Testis (tissue), 3 donors: Measurements from ENCODE around the gene GFOD1. TPM values are rescaled to one million over a fixed set of nuclear protein-coding genes. Genes with fewer than 3 reads are reported as not detected.

Experiments used
- DNase-seq: peaks from one replicate; pipeline ENCODE4 v3.0.0-alpha.2; 2019
- H3K27ac ChIP-seq, 2 donors: fragments of 200-600 bp; sonication (generic); one replicate each; pipeline ENCODE4 v1.5.1; 2019
- H3K27me3 ChIP-seq: fragments of 200-600 bp; sonication (generic); one replicate; pipeline ENCODE4 v1.5.1; 2019
- H3K36me3 ChIP-seq: fragments of 200-600 bp; sonication (generic); one replicate; pipeline ENCODE4 v1.5.1; 2017; ENCODE audit warnings: low read depth; ENCODE audit errors: missing control alignments
- H3K4me1 ChIP-seq: fragments of 200-600 bp; sonication (generic); one replicate; pipeline ENCODE4 v1.5.1; 2019
- H3K4me3 ChIP-seq, 2 donors: fragments of 200-600 bp; sonication (generic); one replicate each; pipeline ENCODE4 v1.5.1; 2017 to 2019
- H3K9me3 ChIP-seq: fragments of 200-600 bp; sonication (generic); one replicate; pipeline ENCODE4 v1.5.1; 2017
- CTCF ChIP-seq, 3 experiments: fragments of 450-650 bp in 2 of 3; fragments of 200-600 bp in 1 of 3; sonication (generic) in 1 of 3; IDR thresholded peaks; one replicate each; pipeline ENCODE4 v1.5.1; 2016 to 2019; ENCODE audit warnings: antibody characterized with exemption in 3 of 3, mild to moderate bottlenecking in 2 of 3, moderate library complexity in 1 of 3
- POLR2A ChIP-seq: fragments of 450-650 bp; IDR thresholded peaks from one replicate; pipeline ENCODE4 v1.6.1; 2017; ENCODE audit warnings: antibody characterized with exemption, mild to moderate bottlenecking, moderate library complexity
- WGBS, 2 donors: methylation state at CpG; one replicate each; pipeline ENCODE4 v1.1.5; 2018; 5-methylcytosine and 5-hydroxymethylcytosine counted together
- intact Hi-C: fragments of 100-400 bp; cut with DNase I; formaldehyde crosslinking; loops from one replicate; pipeline ENCODE4 v1.15.1; 2023; ENCODE audit warnings: low total_unique reads
- polyA plus RNA-seq: library from polyadenylated mRNA; stranded (reverse); fragments of 350-450 nt; fragmentation: Illumina TruSeq; extraction: RNeasy Lipid Tissue Mini Kit (QIAGEN cat#74804); gene quantifications from one replicate; pipeline ENCODE4 v1.2.3, GENCODE V29; 2014; ENCODE audit warnings: low read depth, low replicate concordance; ENCODE audit not compliant: insufficient read depth
- total RNA-seq, 2 donors: library from RNA; depleted of rRNA; stranded (reverse); fragments of >200 nt; gene quantifications; one replicate each; pipeline ENCODE4 v1.2.3, GENCODE V29; 2016

Gene GFOD1
- total and polyA plus RNA-seq, 3 donors from 2014 or later: 2.5 to 5.4 (median 5.0) TPM

GRCh38 chr6:13352165-13352564, 135.2 kb downstream of the GFOD1 start:
- Histone ChIP-seq H3K4me3 (no peak overlapping the region), H3K27me3 (no peaks in the 10 kb centered on the region), H3K4me1 (no peaks in the 10 kb centered on the region), H3K36me3 (no peaks in the 10 kb centered on the region), H3K27ac (no peak overlapping the region), H3K9me3 (no peaks in the 10 kb centered on the region)
- DNase-seq: no peak
- 92 to 98% methylated on average over 9 of the region's 9 CpGs for WGBS, 2 donors
- TF ChIP-seq CTCF (IDR thresholded peaks at IDR 0.05): no peak
- no peak for TF ChIP-seq POLR2A
- intact Hi-C loops: no loop called here

GRCh38 chr6:13351271-13351670, 136.1 kb downstream of the GFOD1 start:
- WGBS, 2 donors: 78% methylated on average over 12 of the region's 12 CpGs
- no peak overlapping the region for H3K27ac ChIP-seq

GRCh38 chr6:13349811-13350506, 137.4 kb downstream of the GFOD1 start:
- TF ChIP-seq CTCF (IDR thresholded peaks at IDR 0.05): no peak
- no peak for TF ChIP-seq POLR2A

More at GRCh38 chr6:13351271-13351670, 136.1 kb downstream of the GFOD1 start:
- TF ChIP-seq CTCF (IDR thresholded peaks at IDR 0.05) (no peak), POLR2A (no peak)
- Histone ChIP-seq H3K9me3 (no peaks in the 10 kb centered on the region), H3K36me3 (no peaks in the 10 kb centered on the region), H3K27me3 (no peaks in the 10 kb centered on the region), H3K4me3 (no peak overlapping the region), H3K4me1 (no peaks in the 10 kb centered on the region)
- DNase-seq: no peak
- intact Hi-C loops: no loop called here

GRCh38 chr6:13348334-13349113, 138.9 kb downstream of the GFOD1 start:
- no peak overlapping the region for H3K27ac ChIP-seq
- H3K4me1 ChIP-seq: no peaks in the 10 kb centered on the region
- no peaks in the 10 kb centered on the region for H3K27me3 ChIP-seq
- DNase-seq: no peak
- no peaks in the 10 kb centered on the region for H3K9me3 ChIP-seq
- no peaks in the 10 kb centered on the region for H3K36me3 ChIP-seq
- WGBS, 2 donors: 84 to 87% methylated on average over 8 of the region's 8 CpGs
- no peak overlapping the region for H3K4me3 ChIP-seq
- intact Hi-C loops: no loop called here
- TF ChIP-seq CTCF (IDR thresholded peaks at IDR 0.05) (no peak), POLR2A (no peak)

More at GRCh38 chr6:13349811-13350506, 137.4 kb downstream of the GFOD1 start:
- Histone ChIP-seq H3K36me3 (no peaks in the 10 kb centered on the region), H3K4me1 (no peaks in the 10 kb centered on the region), H3K27ac (no peak overlapping the region), H3K9me3 (no peaks in the 10 kb centered on the region), H3K27me3 (no peaks in the 10 kb centered on the region), H3K4me3 (no peak overlapping the region)
- WGBS, 2 donors: 89 to 95% methylated on average over 8 of the region's 8 CpGs
- no peak for DNase-seq
- intact Hi-C loops: no loop called here
